Measurements from ENCODE around the gene FOXP1.

DNA sequence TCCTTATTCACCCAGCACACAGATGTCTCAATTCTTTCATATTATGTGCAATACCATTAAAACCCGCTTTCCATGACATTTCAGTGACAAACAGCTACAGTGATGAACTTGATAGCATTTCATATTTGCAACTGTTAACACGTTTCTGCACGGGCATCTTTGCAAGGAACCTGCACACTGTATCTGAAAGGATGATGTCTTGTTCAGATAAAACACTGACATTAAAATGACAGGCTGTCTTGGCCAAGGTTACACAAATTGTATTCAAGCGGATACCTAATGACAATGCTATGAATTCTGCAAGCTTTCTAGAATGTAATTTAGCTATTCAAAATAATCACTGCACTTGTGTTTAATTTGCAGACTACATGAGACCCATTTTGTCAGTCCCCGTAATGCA, 529.2 kb downstream of the FOXP1 start:
- TF ChIP-seq POLR2A (IDR thresholded peaks at IDR 0.05; ENCODE audit: low read depth) (no peak), CTCF (IDR thresholded peaks at IDR 0.05) (no peak)

Measured in esophagus muscularis mucosa (tissue), 3 donors.